ENCODE data around the gene PGS1.

PGS1 gene

DNA sequence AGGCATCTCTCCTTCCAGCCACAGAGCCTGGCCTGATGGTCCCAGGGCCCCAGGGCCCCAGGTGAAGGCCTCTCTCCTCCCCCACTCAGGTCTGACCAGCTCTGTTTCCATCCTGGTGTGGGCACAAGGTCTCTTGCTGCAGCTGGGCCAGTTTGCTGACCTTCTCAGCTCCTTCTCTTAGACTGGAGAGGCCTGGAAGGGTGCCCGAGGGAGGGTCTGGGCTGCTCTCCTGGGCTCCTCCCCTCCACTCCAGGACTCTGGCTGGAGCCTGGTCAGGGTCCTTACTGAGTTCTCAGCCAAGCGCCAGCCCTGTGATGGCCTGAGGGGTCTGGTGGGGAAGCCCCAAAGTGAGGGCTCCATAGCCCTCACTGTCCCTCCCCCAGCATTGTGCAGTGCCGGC lies 31.0 kb upstream of the PGS1 start:
- no peak for FAIRE-seq

- no peak for FAIRE-seq
Measured at GRCh38 chr17:78348055-78348770, 30.2 kb upstream of the PGS1 start.

- FAIRE-seq = no peak
Measured at GRCh38 chr17:78349891-78350642, 28.4 kb upstream of the PGS1 start.

GRCh38 chr17:78351449-78352006 lies 26.9 kb upstream of the PGS1 start:
- peak; percentile 75 for FAIRE-seq

DNA sequence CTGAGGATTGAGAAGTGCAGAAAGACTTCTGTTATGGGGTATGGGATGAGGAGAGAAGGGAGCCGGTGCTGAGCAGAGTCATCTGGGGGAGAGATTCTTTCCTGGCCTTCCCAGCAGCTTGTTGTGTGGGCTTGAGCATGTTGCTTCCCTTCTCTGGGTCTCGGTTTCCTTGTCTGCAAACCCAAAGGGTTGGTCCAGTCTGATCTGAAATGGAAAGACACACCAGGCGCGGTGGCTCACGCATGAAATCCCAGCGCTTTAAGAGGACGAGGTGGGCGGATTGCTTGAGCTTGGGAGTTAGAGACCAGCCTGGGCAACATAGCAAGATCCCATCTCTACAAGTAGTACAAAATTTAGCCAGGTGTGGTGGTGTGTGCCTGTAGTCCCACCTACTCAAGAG lies 24.6 kb upstream of the PGS1 start:
- no peak for FAIRE-seq

DNA sequence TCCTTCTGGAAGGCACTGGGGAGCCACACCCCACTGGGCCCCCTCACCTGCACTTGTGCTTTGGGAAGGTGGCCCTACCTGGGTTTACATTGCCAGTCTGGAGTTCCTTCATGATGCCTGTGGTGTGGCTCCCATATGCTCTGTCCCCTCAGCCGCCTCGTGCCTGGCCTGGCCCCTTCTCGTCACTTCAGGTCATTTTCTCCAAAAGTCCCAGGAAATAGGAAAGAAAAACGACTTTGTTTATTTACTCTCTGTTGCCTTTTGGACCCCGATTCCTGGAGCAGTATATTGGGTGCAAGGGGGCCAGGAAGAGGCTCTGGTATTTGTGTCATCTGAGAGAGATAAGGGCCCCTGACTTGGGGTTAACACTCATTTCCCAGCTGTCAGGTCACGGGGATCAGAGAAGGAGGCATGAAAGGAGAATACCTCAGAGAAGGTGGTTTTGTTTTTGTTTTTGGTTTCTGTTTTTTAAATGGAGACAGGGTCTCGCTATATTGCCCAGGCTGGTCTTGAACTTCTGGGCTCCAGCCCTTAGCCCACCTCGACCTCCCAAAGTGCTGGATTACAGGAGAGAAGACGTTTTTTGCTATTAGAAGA lies 23.3 kb upstream of the PGS1 start:
- FAIRE-seq = no peak

DNA sequence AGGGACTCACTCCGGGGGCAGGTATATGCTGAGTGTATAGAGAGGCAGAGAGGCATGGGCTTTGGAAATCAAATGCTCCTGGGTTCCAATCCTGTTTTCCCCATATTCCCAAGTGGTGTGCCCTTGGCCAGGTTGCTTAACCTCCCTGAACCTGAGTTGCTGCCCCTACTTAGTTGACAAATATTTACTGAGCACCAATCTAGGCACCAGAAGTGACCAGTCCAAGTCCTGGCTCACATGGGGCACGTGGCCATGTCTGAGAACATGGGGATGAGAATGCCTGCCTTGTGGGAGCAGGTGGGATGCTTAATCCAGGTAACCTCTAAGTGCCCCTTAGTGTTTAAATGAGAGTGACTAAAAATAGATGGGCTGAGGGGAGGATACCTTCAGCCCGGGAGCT lies 22.7 kb upstream of the PGS1 start:
- no peak for FAIRE-seq

DNA sequence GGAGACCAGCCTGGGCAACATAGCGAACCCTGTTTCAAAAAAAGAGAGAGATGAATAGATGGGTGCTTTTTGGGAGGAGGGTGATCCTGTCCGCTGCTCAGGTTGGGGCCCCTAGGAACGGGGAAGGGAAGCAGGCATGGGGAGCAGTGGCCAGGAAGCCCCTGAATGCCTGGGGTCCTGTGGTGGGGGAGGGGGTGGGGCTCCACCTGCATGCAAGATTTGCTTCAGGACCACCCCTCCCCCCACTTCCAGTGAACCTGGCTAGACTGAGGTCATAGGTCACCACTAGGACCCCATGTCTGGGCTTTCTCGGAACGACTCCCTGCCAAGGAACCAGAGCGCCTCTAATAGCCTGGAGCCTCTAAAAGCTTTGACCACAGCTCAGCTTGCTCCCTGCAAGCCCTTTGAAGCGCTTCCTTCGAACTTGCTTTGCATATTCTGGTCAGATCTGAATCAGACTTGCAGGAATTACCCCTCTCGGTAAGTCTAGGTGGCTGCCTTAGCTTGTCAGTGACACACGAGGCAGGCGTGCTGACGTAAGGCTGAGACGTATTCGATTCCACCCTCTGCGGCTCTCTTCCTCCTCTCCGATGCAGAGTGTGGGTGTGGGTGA lies 22.2 kb upstream of the PGS1 start:
- FAIRE-seq = no peak

GRCh38 chr17:78357177-78357586 lies 21.3 kb upstream of the PGS1 start:
- no peak for FAIRE-seq

- no peak for FAIRE-seq
Measured at GRCh38 chr17:78357672-78358537, 20.5 kb upstream of the PGS1 start.

GRCh38 chr17:78358538-78359320 lies 19.7 kb upstream of the PGS1 start:
- FAIRE-seq = no peak

GRCh38 chr17:78359321-78359996 lies 19.0 kb upstream of the PGS1 start:
- FAIRE-seq = no peak

DNA sequence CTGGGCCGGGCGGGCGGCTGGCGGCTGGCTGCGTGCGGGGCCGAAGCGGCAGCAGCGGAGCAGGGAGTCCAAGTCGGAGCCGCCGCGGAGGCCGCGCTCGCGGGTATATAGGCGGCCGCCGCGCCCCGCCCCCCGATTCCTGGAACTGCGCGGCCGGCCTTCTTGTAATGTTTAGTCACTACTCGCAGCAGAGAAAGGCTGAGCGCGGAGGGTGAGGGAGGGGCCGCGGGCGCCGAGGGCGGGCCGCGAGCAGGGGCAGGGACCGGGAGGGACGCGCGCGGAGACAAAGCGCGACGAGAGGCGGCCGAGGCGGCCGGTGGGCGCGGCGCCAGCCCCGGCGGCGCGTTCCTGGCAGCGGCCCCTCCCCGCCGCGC lies 18.5 kb upstream of the PGS1 start, which contains the start of gene SOCS3:
Gene SOCS3 (minus strand): TSS at position 81 of the 374 bp plus-strand sequence. CDS start 982 bp downstream, outside the sequence.
- FAIRE-seq = no peak

DNA sequence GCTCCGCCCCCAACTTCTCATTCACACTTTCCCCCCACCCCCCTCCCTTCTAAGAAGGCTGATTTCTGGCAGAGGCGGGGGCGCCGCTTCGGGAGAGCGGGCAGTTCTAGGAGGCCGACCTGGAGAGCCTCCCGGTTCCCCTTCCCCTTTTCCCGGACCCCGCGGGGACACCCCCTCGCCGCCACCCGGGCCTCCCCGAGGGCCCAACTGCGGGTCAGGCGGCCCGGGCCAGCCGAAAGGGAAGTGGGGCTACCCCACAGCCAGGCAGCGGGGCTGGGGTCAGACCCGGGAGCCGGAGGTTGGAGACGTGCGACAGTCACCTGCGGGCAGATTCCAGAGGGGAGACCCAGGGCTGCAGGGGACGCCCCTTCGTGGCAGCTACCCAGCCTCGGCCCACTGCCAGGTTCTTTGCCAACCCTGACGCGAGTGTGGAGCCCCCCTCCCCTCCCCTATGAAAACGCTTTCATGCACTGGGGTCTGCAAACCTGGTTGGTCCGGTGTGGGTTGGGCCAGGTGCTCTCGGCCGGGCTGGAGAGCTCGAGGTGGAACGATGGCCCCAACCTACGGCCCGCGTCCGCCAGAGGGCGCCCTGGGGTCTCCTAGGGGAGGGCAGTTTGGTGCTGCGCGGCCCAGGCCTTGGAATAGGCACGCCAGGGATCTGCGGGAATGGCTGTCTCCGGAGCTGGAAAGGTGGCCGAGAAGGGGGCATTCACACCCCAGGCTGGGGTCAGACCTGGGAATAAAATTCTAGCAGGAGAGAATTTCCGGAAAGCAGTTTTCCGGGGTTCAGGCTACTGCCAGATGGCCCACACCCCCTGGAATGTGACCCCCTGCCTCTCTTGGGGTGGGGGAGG lies 17.9 kb upstream of the PGS1 start:
- no peak for FAIRE-seq

- FAIRE-seq = no peak
Measured at GRCh38 chr17:78361225-78361701, 17.2 kb upstream of the PGS1 start.

DNA sequence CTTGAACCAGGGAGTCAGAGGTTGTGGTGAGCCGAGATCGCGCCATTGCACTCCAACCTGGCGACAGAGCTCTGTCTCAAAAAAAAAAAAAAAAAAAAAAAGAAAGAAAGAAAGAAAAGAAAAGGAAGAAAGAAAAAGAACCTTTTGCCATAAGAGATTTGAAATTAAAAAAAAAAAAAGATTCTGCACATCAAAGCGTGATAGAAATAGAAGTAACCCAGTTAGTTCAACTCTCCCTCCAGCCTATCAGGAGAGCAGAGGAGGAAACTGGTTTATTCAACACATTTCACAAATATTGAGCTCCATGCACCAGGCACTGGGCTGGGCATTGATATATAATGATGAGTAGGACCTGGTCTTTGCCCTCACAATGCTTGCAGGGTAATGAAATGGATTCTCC lies 16.2 kb upstream of the PGS1 start:
- no peak for FAIRE-seq

GRCh38 chr17:78362671-78363070 lies 15.8 kb upstream of the PGS1 start:
- FAIRE-seq = no peak

GRCh38 chr17:78364436-78365281 lies 13.8 kb upstream of the PGS1 start:
- no peak for FAIRE-seq

Measured in TTC549 (cell line).